ENCODE results near the gene BIVM. TPM values are rescaled to one million over a fixed set of nuclear protein-coding genes. Genes with fewer than 3 reads are reported as not detected.

BIVM gene
- total and polyA plus RNA-seq, 12 donors: 6.1 to 32.9 (median 15.9) TPM

- WGBS, 4 donors: 86 to 98% (median 93%) methylated on average over 1 of the region's 1 CpG
These were observed 18.3 kb downstream of the BIVM start for GRCh38 chr13:102817241-102817640.

GRCh38 chr13:102817907-102818306 is 19.0 kb downstream of the BIVM start:
- H3K4me3 ChIP-seq: no peak overlapping the region
- no peaks in the 10 kb centered on the region for H3K27me3 ChIP-seq
- DNase-seq: no peak
- H3K9me3 ChIP-seq (replicated peaks in 1 of 3): no peaks in the 10 kb centered on the region
- H3K27ac ChIP-seq: no peak overlapping the region
- peaks cover 0 to 18% of the 10 kb centered on the region in 2 donors for H3K36me3 ChIP-seq (replicated peaks in 1 of 2)
- peaks cover 0 to 20% of the 10 kb centered on the region in 2 donors for H3K4me1 ChIP-seq (replicated peaks in 1 of 2)
- intact Hi-C loops (cut with DNase I): no loop called here
- TF ChIP-seq CTCF (IDR thresholded peaks at IDR 0.05): no peak
- TF ChIP-seq POLR2A (IDR thresholded peaks at IDR 0.05): no peak

More at GRCh38 chr13:102817241-102817640, 18.3 kb downstream of the BIVM start:
- no peak for DNase-seq
- H3K9me3 ChIP-seq (replicated peaks in 1 of 3): no peaks in the 10 kb centered on the region
- no peak overlapping the region for H3K27ac ChIP-seq
- intact Hi-C loops (cut with DNase I): no loop called here
- no peak overlapping the region for H3K4me3 ChIP-seq
- H3K36me3 ChIP-seq (replicated peaks in 1 of 2): peaks cover 0 to 12% of the 10 kb centered on the region in 2 donors
- H3K4me1 ChIP-seq (replicated peaks in 1 of 2): peaks cover 0 to 20% of the 10 kb centered on the region in 2 donors
- TF ChIP-seq CTCF (IDR thresholded peaks at IDR 0.05) (no peak), POLR2A (IDR thresholded peaks at IDR 0.05) (no peak)
- H3K27me3 ChIP-seq: no peaks in the 10 kb centered on the region

- Histone ChIP-seq H3K27ac (peak overlapping the region in 1 of 5 donors; percentile 41), H3K9me3 (replicated peaks in 1 of 3) (no peaks in the 10 kb centered on the region), H3K27me3 (no peaks in the 10 kb centered on the region), H3K36me3 (replicated peaks in 1 of 2) (peaks cover 0 to 28% of the 10 kb centered on the region in 2 donors), H3K4me1 (replicated peaks in 1 of 2) (peaks cover 0 to 4% of the 10 kb centered on the region in 2 donors), H3K4me3 (no peak overlapping the region)
- 94 to 98% (median 97%) methylated on average over 4 of the region's 4 CpGs for WGBS, 4 donors
- intact Hi-C loops (cut with DNase I): no loop called here
- TF ChIP-seq POLR2A (IDR thresholded peaks at IDR 0.05) (no peak), CTCF (IDR thresholded peaks at IDR 0.05) (no peak)
- DNase-seq: no peak
These were observed 26.5 kb downstream of the BIVM start for GRCh38 chr13:102825400-102825799.

- DNase-seq: no peak
- Histone ChIP-seq H3K36me3 (replicated peaks in 1 of 2) (peaks cover 0 to 27% of the 10 kb centered on the region in 2 donors), H3K27me3 (no peaks in the 10 kb centered on the region), H3K27ac (peak overlapping the region in 2 of 5 donors; percentile 41 to 50), H3K4me1 (replicated peaks in 1 of 2) (no peaks in the 10 kb centered on the region), H3K4me3 (no peak overlapping the region), H3K9me3 (replicated peaks in 1 of 3) (no peaks in the 10 kb centered on the region)
- TF ChIP-seq CTCF (IDR thresholded peaks at IDR 0.05): no peak
- no peak for TF ChIP-seq POLR2A (IDR thresholded peaks at IDR 0.05)
- WGBS, 4 donors: 71 to 79% (median 76%) methylated on average over 8 of the region's 8 CpGs
- intact Hi-C loops (cut with DNase I): no loop called here
These were observed 27.2 kb downstream of the BIVM start for GRCh38 chr13:102825921-102826706.
